WTC11 (cell line): ENCODE results near the gene CARS2.

Source experiments
- ATF2 ChIP-seq: sonication (generic); formaldehyde crosslinking; IDR thresholded peaks from 2 replicates; pipeline ENCODE4 v1.8.1; 2022; ENCODE audit warnings: low read depth, missing genetic modification reagents, borderline replicate concordance
- CTCF ChIP-seq: fragments of 200-600 bp; IDR thresholded peaks from 2 replicates; pipeline ENCODE4 v1.8.0; 2022; ENCODE audit warnings: antibody characterized with exemption
- E2F4 ChIP-seq: sonication (generic); formaldehyde crosslinking; IDR thresholded peaks from 2 replicates; pipeline ENCODE4 v1.8.1; 2022; ENCODE audit warnings: low read depth, mild to moderate bottlenecking, moderate library complexity, missing genetic modification reagents, borderline replicate concordance
- E2F5 ChIP-seq: sonication (generic); formaldehyde crosslinking; IDR thresholded peaks from 2 replicates; pipeline ENCODE4 v1.8.1; 2022; ENCODE audit warnings: mild to moderate bottlenecking, moderate library complexity, missing genetic modification reagents
- MAX ChIP-seq: sonication (generic); formaldehyde crosslinking; IDR thresholded peaks from 2 replicates; pipeline ENCODE4 v1.8.0; 2022; ENCODE audit warnings: mild to moderate bottlenecking, missing genetic modification reagents
- NR3C1 ChIP-seq: sonication (generic); formaldehyde crosslinking; conservative IDR thresholded peaks from 2 replicates; pipeline ENCODE4 v1.8.1; 2023; ENCODE audit warnings: low read depth, mild to moderate bottlenecking, missing genetic modification reagents
- PRDM15 ChIP-seq: sonication (generic); formaldehyde crosslinking; IDR thresholded peaks from 2 replicates; pipeline ENCODE4 v1.8.0; 2022; ENCODE audit warnings: missing genetic modification reagents
- SP1 ChIP-seq: sonication (generic); formaldehyde crosslinking; conservative IDR thresholded peaks from 2 replicates; pipeline ENCODE4 v1.8.1; 2022; ENCODE audit warnings: missing genetic modification reagents
- ZNF263 ChIP-seq: sonication (generic); formaldehyde crosslinking; IDR thresholded peaks from 2 replicates; pipeline ENCODE4 v1.8.1; 2022; ENCODE audit warnings: low read depth, mild to moderate bottlenecking, moderate library complexity, missing genetic modification reagents
- ZNF512 ChIP-seq: sonication (generic); formaldehyde crosslinking; IDR thresholded peaks from 2 replicates; pipeline ENCODE4 v1.8.1; 2022; ENCODE audit warnings: missing genetic modification reagents, borderline replicate concordance

GRCh38 chr13:110714797-110715394, 9.0 kb upstream of the CARS2 start:
- TF ChIP-seq MAX (CRISPR knock-in tag) (no peak), SP1 (CRISPR knock-in tag) (peak; percentile 68), E2F4 (CRISPR knock-in tag) (no peak), CTCF (no peak), NR3C1 (CRISPR knock-in tag) (no peak), E2F5 (CRISPR knock-in tag) (no peak), ATF2 (no peak), ZNF512 (no peak), PRDM15 (CRISPR knock-in tag) (no peak), ZNF263 (CRISPR knock-in tag) (no peak)
